Fibroblast of gingiva (primary cell): ENCODE data around the gene FAM171A1.
A peak's percentile ranks its signal among the peaks of the same experiment; 100 is the strongest.
"Not testable (repeated sequence)": the region's sequence is repeated elsewhere in the genome, so short reads cannot be mapped to it uniquely, and the experiment has no call there.

Experiments used
- DNase-seq: peaks from one replicate; pipeline ENCODE4 v3.0.0-alpha.2; 2011; ENCODE audit warnings: low read depth

Gene FAM171A1

GRCh38 chr10:15208221-15208620, 162.9 kb downstream of the FAM171A1 start:
- DNase-seq: no peak

GRCh38 chr10:15207410-15207809, 163.7 kb downstream of the FAM171A1 start:
- not testable (repeated sequence) for DNase-seq

- DNase-seq: peak; percentile 16
Measured at GRCh38 chr10:15202639-15203038, 168.4 kb downstream of the FAM171A1 start.

GRCh38 chr10:15202301-15202621, 168.8 kb downstream of the FAM171A1 start:
- DNase-seq: not testable (repeated sequence)

- DNase-seq: peak; percentile 60
Measured at GRCh38 chr10:15201589-15202300, 169.3 kb downstream of the FAM171A1 start.

- DNase-seq: peak; percentile 63
Measured at GRCh38 chr10:15200626-15201025, 170.5 kb downstream of the FAM171A1 start.

- no peak for DNase-seq
Measured at GRCh38 chr10:15197911-15198310, 173.2 kb downstream of the FAM171A1 start.

GRCh38 chr10:15197276-15197675, 173.8 kb downstream of the FAM171A1 start:
- DNase-seq: peak; percentile 20

GRCh38 chr10:15196021-15196834, 174.9 kb downstream of the FAM171A1 start:
- no peak for DNase-seq

- no peak for DNase-seq
Measured at GRCh38 chr10:15189133-15189885, 181.8 kb downstream of the FAM171A1 start.

- no peak for DNase-seq
Measured at GRCh38 chr10:15188603-15189002, 182.5 kb downstream of the FAM171A1 start.

- DNase-seq: no peak
Measured at GRCh38 chr10:15183689-15184481, 187.2 kb downstream of the FAM171A1 start.

GRCh38 chr10:15182540-15183207, 188.4 kb downstream of the FAM171A1 start:
- peak; percentile 55 for DNase-seq

GRCh38 chr10:15181576-15182156, 189.4 kb downstream of the FAM171A1 start:
- DNase-seq: no peak

GRCh38 chr10:15180736-15181135, 190.4 kb downstream of the FAM171A1 start:
- DNase-seq: peak; percentile 27

GRCh38 chr10:15176269-15176668, 194.8 kb downstream of the FAM171A1 start:
- no peak for DNase-seq

- no peak for DNase-seq
Measured at GRCh38 chr10:15175587-15175986, 195.5 kb downstream of the FAM171A1 start.

- no peak for DNase-seq
Measured at GRCh38 chr10:15172306-15172840, 198.7 kb downstream of the FAM171A1 start.

GRCh38 chr10:15169555-15170401, 201.3 kb downstream of the FAM171A1 start:
- no peak for DNase-seq
